Measurements from ENCODE around the gene SLFN13. TPM values are rescaled to one million over a fixed set of nuclear protein-coding genes. Genes with fewer than 3 reads are reported as not detected.

SLFN13 gene
- total and polyA plus RNA-seq, 9 of the 15 experiments (the other 6 are each of a cell fraction or from before 2014, with no cell fraction given) = 0.04 to 0.49 (median 0.17) TPM

DNA sequence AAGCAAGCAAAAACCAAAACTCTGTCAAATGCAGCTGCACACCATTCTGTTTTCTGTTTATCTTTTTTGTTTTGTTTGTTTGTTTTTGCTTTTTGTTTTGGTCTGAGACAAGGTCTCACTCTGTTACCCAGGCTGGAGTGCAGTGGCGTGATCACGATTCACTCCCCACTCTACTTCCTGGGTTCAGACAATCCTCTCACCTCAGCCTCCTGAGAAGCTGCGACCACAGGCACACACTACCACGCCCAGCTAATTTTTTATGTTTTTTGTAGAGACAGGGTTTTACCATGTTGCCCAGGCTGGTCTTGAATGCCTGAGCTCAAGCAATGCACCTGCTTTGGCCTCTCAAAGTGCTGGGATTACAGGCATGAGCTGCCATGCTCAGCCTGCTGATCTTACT lies 19.3 kb upstream of the SLFN13 start:
- Histone ChIP-seq H3K4me3 (no peak overlapping the region), H3K9ac (ENCODE audit: insufficient read depth in 1 of 2, low read depth in 2 of 2, low read length in 2 of 2) (no peak overlapping the region), H3K36me3 (ENCODE audit: control insufficient read depth, insufficient read depth, low read length) (no peaks in the 10 kb centered on the region), H2AFZ (ENCODE audit: low read depth, low read length) (no peak overlapping the region), H3K4me2 (ENCODE audit: insufficient read depth, low read length) (no peak overlapping the region), H3K9me3 (replicated peaks; ENCODE audit: control insufficient read depth, insufficient read depth, low read depth, low read length) (no peaks in the 10 kb centered on the region), H3K4me1 (replicated peaks in 1 of 2; ENCODE audit: control insufficient read depth in 2 of 2, insufficient read depth in 2 of 2, low read length in 2 of 2) (no peaks in the 10 kb centered on the region), H3K27me3 (ENCODE audit: control insufficient read depth in 2 of 2, insufficient read depth in 2 of 2, low read length in 2 of 2) (peaks cover 0 to 4% of the 10 kb centered on the region in 2 experiments; a peak in 1 of 5 replicates), H3K9me1 (ENCODE audit: control insufficient read depth, insufficient read depth, low read length) (no peaks in the 10 kb centered on the region), H3K27ac (ENCODE audit: extremely low read depth, low read depth, low read length) (no peak overlapping the region), H4K20me1 (replicated peaks; ENCODE audit: control insufficient read depth, insufficient read depth, low read length) (no peaks in the 10 kb centered on the region; the same call in 1 of the 2 replicates), H3K79me2 (ENCODE audit: control insufficient read depth, insufficient read depth, low read length) (no peaks in the 10 kb centered on the region)
- CTCF ChIA-PET (ENCODE audit: low intra/inter-chr PET ratio) = no interaction called here
- ATAC-seq = no peak
- BruUV-seq (replicated peaks) = no TSS peak
- TF ChIP-seq THRB (CRISPR knock-in tag; conservative IDR thresholded peaks at IDR 0.05) (no peak), NFIC (IDR thresholded peaks at IDR 0.05) (no peak), ZNF76 (CRISPR knock-in tag; IDR thresholded peaks at IDR 0.05; ENCODE audit: borderline replicate concordance) (no peak), KDM2B (CRISPR knock-in tag; IDR thresholded peaks at IDR 0.05) (no peak), MIER1 (IDR thresholded peaks at IDR 0.05; ENCODE audit: low read depth) (no peak), TCF7 (IDR thresholded peaks at IDR 0.05; ENCODE audit: borderline replicate concordance) (no peak), ARID2 (IDR thresholded peaks at IDR 0.05) (no peak), RBM14 (IDR thresholded peaks at IDR 0.05; ENCODE audit: borderline replicate concordance, insufficient read depth, low read depth, low read length) (no peak), CCNT2 (IDR thresholded peaks at IDR 0.05; ENCODE audit: borderline replicate concordance, extremely low read depth, insufficient read length, low read depth, low read length) (no peak), KLF10 (CRISPR knock-in tag; IDR thresholded peaks at IDR 0.05) (no peak), GTF2F1 (IDR thresholded peaks at IDR 0.05; ENCODE audit: low read depth, low read length) (no peak)
- TF ChIP-seq, protein P1, sequence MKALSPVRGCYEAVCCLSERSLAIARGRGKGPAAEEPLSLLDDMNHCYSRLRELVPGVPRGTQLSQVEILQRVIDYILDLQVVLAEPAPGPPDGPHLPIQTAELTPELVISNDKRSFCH (CRISPR knock-in tag; IDR thresholded peaks at IDR 0.05) = no peak
- TF ChIP-seq, protein P1 (tag; IDR thresholded peaks at IDR 0.05) = no peak
- no peak for FAIRE-seq
- DNase-seq (ENCODE audit: extremely low read depth in 1 of 4, low spot score in 3 of 4) = no peak
- WGBS (ENCODE audit: insufficient coverage, low coverage, missing lambda C conversion rate) = 0% methylated on average over 4 of the region's 4 CpGs
- in situ Hi-C loops (cut with MboI) = no loop called here
- POLR2A ChIA-PET = no interaction called here
- intact Hi-C loops (cut with micrococcal nuclease) = no loop called here

Measured in K562 (cell line).